ENCODE results near the gene AS3MT. TPM values are rescaled to one million over a fixed set of nuclear protein-coding genes. Genes with fewer than 3 reads are reported as not detected.
"Not testable (repeated sequence)": the region's sequence is repeated elsewhere in the genome, so short reads cannot be mapped to it uniquely, and the experiment has no call there.

The AS3MT gene
- total RNA-seq, 1 experiment from 2014 or later: 9.3 TPM

GRCh38 chr10:102845352-102845902 is 23.8 kb upstream of the AS3MT start:
- TF ChIP-seq STAT6 (CRISPR knock-in tag; conservative IDR thresholded peaks at IDR 0.05; ENCODE audit: low read depth): no peak
- TF ChIP-seq ZNF425 (CRISPR knock-in tag; conservative IDR thresholded peaks at IDR 0.05): no peak
- peaks cover 6% of the 10 kb centered on the region; the same call in 1 of the 2 replicates for H3K27me3 Mint-ChIP-seq (ENCODE audit: low read depth)
- POLR2A ChIA-PET: no interaction called here
- H3K9me3 Mint-ChIP-seq: peaks cover 34% of the 10 kb centered on the region
- no peak overlapping the region for H3K27ac Mint-ChIP-seq
- H3K36me3 Mint-ChIP-seq: peaks cover 7% of the 10 kb centered on the region
- ATAC-seq (no peak), DNase-seq (ENCODE audit: low spot score) (no peak)
- no peaks in the 10 kb centered on the region; the same call in 1 of the 2 replicates for H3K4me1 Mint-ChIP-seq
- no peak overlapping the region for H3K4me3 Mint-ChIP-seq
- CTCF ChIA-PET: no interaction called here

- H3K4me1 Mint-ChIP-seq: no peaks in the 10 kb centered on the region
- TF ChIP-seq TP53 (CRISPR knock-in tag; IDR thresholded peaks at IDR 0.05) (no peak), ZNF138 (CRISPR knock-in tag; conservative IDR thresholded peaks at IDR 0.05) (no peak), RELA (CRISPR knock-in tag; IDR thresholded peaks at IDR 0.05; ENCODE audit: borderline replicate concordance) (no peak), MXD4 (CRISPR knock-in tag; IDR thresholded peaks at IDR 0.05; ENCODE audit: borderline replicate concordance) (no peak), GABPB1 (CRISPR knock-in tag; IDR thresholded peaks at IDR 0.05) (peak; percentile 96), ATF1 (CRISPR knock-in tag; IDR thresholded peaks at IDR 0.05) (no peak)
- no peak for DNase-seq (ENCODE audit: low spot score)
- peaks cover 18% of the 10 kb centered on the region for H3K9me3 Mint-ChIP-seq
- no peak overlapping the region for H3K27ac Mint-ChIP-seq
- no peak overlapping the region for H3K4me3 Mint-ChIP-seq
- H3K27me3 Mint-ChIP-seq (ENCODE audit: low read depth): no peaks in the 10 kb centered on the region
- ATAC-seq: no peak
- CTCF ChIA-PET: interaction anchor here (1.7 kb wide), 1 partner anchor 51 kb away, joined by 3 read pairs; no protein-coding TSS in a partner anchor
- POLR2A ChIA-PET: no interaction called here
- no peaks in the 10 kb centered on the region for H3K36me3 Mint-ChIP-seq
Observed at GRCh38 chr10:102850025-102850518, 19.2 kb upstream of the AS3MT start.

GRCh38 chr10:102853237-102853636 is 16.0 kb upstream of the AS3MT start:
- H3K27me3 Mint-ChIP-seq (ENCODE audit: low read depth); ATAC-seq; DNase-seq (ENCODE audit: low spot score); CTCF ChIA-PET; H3K27ac Mint-ChIP-seq; H3K4me3 Mint-ChIP-seq; H3K36me3 Mint-ChIP-seq; H3K9me3 Mint-ChIP-seq: not testable (repeated sequence)
- POLR2A ChIA-PET: interaction anchor here (2.1 kb wide), 1 partner anchor 16 kb away, joined by 8 read pairs; the partner anchor contains the start of gene AS3MT
- peaks cover 14% of the 10 kb centered on the region for H3K4me1 Mint-ChIP-seq

- H3K27me3 Mint-ChIP-seq (ENCODE audit: low read depth); H3K36me3 Mint-ChIP-seq; ATAC-seq; H3K9me3 Mint-ChIP-seq; H3K4me3 Mint-ChIP-seq; POLR2A ChIA-PET; CTCF ChIA-PET; H3K27ac Mint-ChIP-seq; DNase-seq (ENCODE audit: low spot score): not testable (repeated sequence)
- peaks cover 14% of the 10 kb centered on the region for H3K4me1 Mint-ChIP-seq
Observed at GRCh38 chr10:102855731-102856436, 13.4 kb upstream of the AS3MT start.

- DNase-seq (ENCODE audit: low spot score) (no peak), ATAC-seq (no peak)
- no peaks in the 10 kb centered on the region for H3K36me3 Mint-ChIP-seq
- H3K4me3 Mint-ChIP-seq: no peak overlapping the region
- peak overlapping the region; percentile 21; the same call in 1 of the 2 replicates for H3K27ac Mint-ChIP-seq
- ChIA-PET CTCF (no interaction called here), POLR2A (no interaction called here)
- H3K27me3 Mint-ChIP-seq (ENCODE audit: low read depth): no peaks in the 10 kb centered on the region
- H3K4me1 Mint-ChIP-seq: peaks cover 14% of the 10 kb centered on the region
- H3K9me3 Mint-ChIP-seq: no peaks in the 10 kb centered on the region
- TF ChIP-seq ZNF317 (CRISPR knock-in tag; IDR thresholded peaks at IDR 0.05; ENCODE audit: borderline replicate concordance, low read depth): no peak
- no peak for TF ChIP-seq USF2 (CRISPR knock-in tag; IDR thresholded peaks at IDR 0.05)
- no peak for TF ChIP-seq ZNF263 (CRISPR knock-in tag; IDR thresholded peaks at IDR 0.05; ENCODE audit: low read depth)
- TF ChIP-seq TEAD1 (CRISPR knock-in tag; IDR thresholded peaks at IDR 0.05): no peak
- TF ChIP-seq CREB1 (CRISPR knock-in tag; IDR thresholded peaks at IDR 0.05): no peak
- no peak for TF ChIP-seq FOXP1 (CRISPR knock-in tag; IDR thresholded peaks at IDR 0.05; ENCODE audit: borderline replicate concordance)
- no peak for TF ChIP-seq ATF1 (CRISPR knock-in tag; IDR thresholded peaks at IDR 0.05)
- TF ChIP-seq ZNF671 (CRISPR knock-in tag; IDR thresholded peaks at IDR 0.05): no peak
Observed at GRCh38 chr10:102856758-102857424, 12.4 kb upstream of the AS3MT start.

All from WTC11 (cell line).